Uterus (tissue), 4 donors: ENCODE results near the gene SAMD9L. TPM values are rescaled to one million over a fixed set of nuclear protein-coding genes. Genes with fewer than 3 reads are reported as not detected.
A peak's percentile ranks its signal among the peaks of the same experiment; 100 is the strongest.

Experiments used
- DNase-seq, 2 donors: peaks; one replicate each; pipeline ENCODE4 v3.0.0-alpha.2; 2019 to 2020
- H3K27ac ChIP-seq, 2 donors: fragments of 200-600 bp; sonication (generic); 1 replicate in 1 of 2; 2 replicates in 1 of 2; pipeline ENCODE4 v1.5.1; 2016 to 2018
- H3K27me3 ChIP-seq, 2 donors: fragments of 200-600 bp; sonication (generic); one replicate each; pipeline ENCODE4 v1.5.1; 2018 to 2019; ENCODE audit warnings: control low read depth in 1 of 2
- H3K36me3 ChIP-seq, 2 donors: fragments of 200-600 bp; sonication (generic); one replicate each; pipeline ENCODE4 v1.5.1; 2019; ENCODE audit warnings: control low read depth in 1 of 2
- H3K4me1 ChIP-seq, 2 donors: fragments of 200-600 bp; sonication (generic); one replicate each; pipeline ENCODE4 v1.5.1; 2018 to 2019; ENCODE audit warnings: control low read depth in 1 of 2
- H3K4me3 ChIP-seq, 2 donors: fragments of 200-600 bp; sonication (generic); 1 replicate in 1 of 2; 2 replicates in 1 of 2; pipeline ENCODE4 v1.5.1; 2018 to 2019; ENCODE audit warnings: mild to moderate bottlenecking in 1 of 2
- H3K9me3 ChIP-seq, 2 donors: fragments of 200-600 bp; sonication (generic); one replicate each; pipeline ENCODE4 v1.5.1; 2019; ENCODE audit warnings: control low read depth in 1 of 2
- CTCF ChIP-seq, 4 experiments: fragments of 200-600 bp in 2 of 4; fragments of 450-650 bp in 2 of 4; sonication (generic) in 2 of 4; IDR thresholded peaks; one replicate each; pipeline ENCODE4 v1.5.1; 2016 to 2019; ENCODE audit warnings: antibody characterized with exemption in 4 of 4, mild to moderate bottlenecking in 2 of 4, moderate library complexity in 1 of 4
- POLR2A ChIP-seq, 2 donors: fragments of 450-650 bp; IDR thresholded peaks; one replicate each; pipeline ENCODE4 v1.6.1; 2016; ENCODE audit warnings: antibody characterized with exemption in 2 of 2, mild to moderate bottlenecking in 1 of 2, moderate library complexity in 1 of 2
- intact Hi-C: fragments of 100-400 bp; cut with DNase I; formaldehyde crosslinking; loops from one replicate; pipeline ENCODE4 v1.15.1; 2023; ENCODE audit warnings: low total_unique reads
- total RNA-seq, 4 donors: library from RNA; depleted of rRNA in 3 of 4; stranded (reverse); fragments of >200 nt in 3 of 4; gene quantifications; one replicate each; pipeline versions ENCODE4 v1.1.0 to v1.2.4, GENCODE V29; 2014 to 2023
- donor health status: DM: yes; HTN: yes; CAD: no.

SAMD9L gene
- total RNA-seq, 4 donors from 2014 or later = 5.6 to 30.0 (median 16.0) TPM

- no peak for TF ChIP-seq CTCF (IDR thresholded peaks at IDR 0.05)
- no peak for TF ChIP-seq POLR2A (IDR thresholded peaks at IDR 0.05)
- Histone ChIP-seq H3K9me3 (no peaks in the 10 kb centered on the region), H3K4me3 (peak overlapping the region; percentile 38 to 44), H3K4me1 (no peaks in the 10 kb centered on the region), H3K27ac (peak overlapping the region; percentile 23 to 63), H3K36me3 (no peaks in the 10 kb centered on the region), H3K27me3 (no peaks in the 10 kb centered on the region)
- intact Hi-C loops = no loop called here
- DNase-seq = no peak
Observed at GRCh38 chr7:93146472-93147141, 1.6 kb downstream of the SAMD9L start.

GRCh38 chr7:93146036-93146435 is 2.1 kb downstream of the SAMD9L start:
- Histone ChIP-seq H3K9me3 (no peaks in the 10 kb centered on the region), H3K4me3 (no peak overlapping the region), H3K36me3 (no peaks in the 10 kb centered on the region), H3K4me1 (no peaks in the 10 kb centered on the region), H3K27ac (peak overlapping the region in 1 of 2 donors; percentile 63), H3K27me3 (no peaks in the 10 kb centered on the region)
- no peak for TF ChIP-seq POLR2A (IDR thresholded peaks at IDR 0.05)
- TF ChIP-seq CTCF (IDR thresholded peaks at IDR 0.05) = no peak
- intact Hi-C loops = no loop called here
- DNase-seq = no peak

GRCh38 chr7:93145354-93145753 is 2.8 kb downstream of the SAMD9L start:
- H3K36me3 ChIP-seq = no peaks in the 10 kb centered on the region
- H3K9me3 ChIP-seq = no peaks in the 10 kb centered on the region
- TF ChIP-seq CTCF (IDR thresholded peaks at IDR 0.05) = no peak
- TF ChIP-seq POLR2A (IDR thresholded peaks at IDR 0.05) = no peak
- intact Hi-C loops = no loop called here
- H3K4me3 ChIP-seq = no peak overlapping the region
- no peaks in the 10 kb centered on the region for H3K4me1 ChIP-seq
- DNase-seq = no peak
- no peaks in the 10 kb centered on the region for H3K27me3 ChIP-seq
- no peak overlapping the region for H3K27ac ChIP-seq

DNA sequence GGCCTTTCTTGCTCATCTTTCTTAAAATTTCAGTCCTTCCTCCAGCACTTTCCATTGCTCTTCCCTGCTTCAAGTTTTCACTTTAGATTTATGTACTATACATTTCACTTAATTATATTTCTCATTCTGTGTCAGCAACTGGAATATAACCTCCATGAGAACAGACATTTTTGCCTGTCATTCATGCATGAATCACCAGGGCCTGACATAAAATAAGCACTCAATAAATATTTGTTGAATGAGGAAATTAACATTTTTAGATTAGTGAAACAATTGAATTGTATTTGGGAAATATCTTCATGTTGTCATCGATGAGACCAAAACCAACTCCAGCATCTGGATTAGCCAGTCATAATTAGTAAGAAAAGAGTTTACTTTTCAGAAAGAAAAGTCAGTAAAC is 6.1 kb downstream of the SAMD9L start:
- intact Hi-C loops = no loop called here
- no peak for DNase-seq
- H3K27me3 ChIP-seq = no peaks in the 10 kb centered on the region
- no peaks in the 10 kb centered on the region for H3K4me1 ChIP-seq
- no peaks in the 10 kb centered on the region for H3K36me3 ChIP-seq
- no peak overlapping the region for H3K4me3 ChIP-seq
- H3K27ac ChIP-seq = no peak overlapping the region
- TF ChIP-seq CTCF (IDR thresholded peaks at IDR 0.05) (no peak), POLR2A (IDR thresholded peaks at IDR 0.05) (no peak)
- peaks cover 0 to 8% of the 10 kb centered on the region in 2 donors for H3K9me3 ChIP-seq

DNA sequence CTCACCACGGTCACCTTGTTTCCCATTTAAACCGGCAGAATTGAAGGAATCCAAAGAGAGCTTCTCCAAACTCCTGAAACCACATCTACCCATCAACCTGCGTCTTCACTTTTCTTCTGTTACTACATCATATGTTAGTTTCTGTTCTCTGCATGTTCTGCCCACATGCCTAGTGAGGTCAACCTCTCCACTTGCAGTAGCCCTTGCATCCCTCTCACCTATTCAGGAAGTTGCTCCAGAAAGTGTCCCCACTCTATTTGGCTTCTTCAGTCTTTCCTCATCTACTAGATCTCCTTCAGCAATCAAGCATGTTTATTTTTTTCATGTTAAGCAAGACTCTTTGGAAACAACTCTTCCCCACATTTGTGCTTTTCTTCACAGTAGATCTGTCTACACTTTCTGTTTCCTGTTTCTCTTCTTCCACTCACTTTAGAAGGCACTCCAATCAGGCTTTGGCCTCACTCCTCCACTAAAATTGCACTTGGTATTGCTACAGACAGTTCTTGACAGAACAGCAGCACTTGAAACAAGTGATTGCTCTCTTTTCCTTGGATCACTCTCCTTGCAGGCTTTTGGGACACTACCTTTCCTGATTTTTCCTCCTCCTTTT is 7.5 kb downstream of the SAMD9L start:
- no peak for DNase-seq
- TF ChIP-seq CTCF (IDR thresholded peaks at IDR 0.05) = no peak
- no peak for TF ChIP-seq POLR2A (IDR thresholded peaks at IDR 0.05)
- H3K27me3 ChIP-seq = no peaks in the 10 kb centered on the region
- H3K36me3 ChIP-seq = no peaks in the 10 kb centered on the region
- no peak overlapping the region for H3K4me3 ChIP-seq
- H3K4me1 ChIP-seq = no peaks in the 10 kb centered on the region
- intact Hi-C loops = no loop called here
- H3K9me3 ChIP-seq = peaks cover 0 to 8% of the 10 kb centered on the region in 2 donors
- H3K27ac ChIP-seq = no peak overlapping the region
